HG03442 (cell line): ENCODE measurements around the gene CLCN4.

Experiments used
- ATAC-seq: cut with Tn5 transposase; IDR thresholded peaks from one replicate; pipeline ENCODE4 v1.9.1; 2021; ENCODE audit warnings: mild to moderate bottlenecking, moderate library complexity; ENCODE audit not compliant: unreplicated experiment

Gene CLCN4

DNA sequence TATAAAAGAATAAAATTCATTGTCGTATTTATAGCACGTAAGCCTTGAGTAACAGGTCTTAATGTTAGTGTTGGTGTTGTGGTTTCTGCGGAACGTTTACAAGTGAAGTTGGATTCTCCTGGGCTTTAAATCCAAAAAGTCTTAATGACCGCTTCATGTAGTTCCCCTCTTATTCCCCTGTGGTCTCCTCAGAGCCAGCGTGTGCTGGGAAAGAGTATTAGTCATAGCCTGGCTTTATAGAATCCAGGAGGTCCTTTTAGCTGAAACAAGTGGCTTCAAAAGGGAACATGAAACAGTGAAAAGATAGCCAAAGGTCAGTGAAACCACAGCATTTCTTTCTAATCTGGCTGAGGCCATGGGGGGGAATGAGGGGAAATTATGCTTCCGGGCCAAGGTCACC is 79.1 kb downstream of the CLCN4 start:
- no peak for ATAC-seq

DNA sequence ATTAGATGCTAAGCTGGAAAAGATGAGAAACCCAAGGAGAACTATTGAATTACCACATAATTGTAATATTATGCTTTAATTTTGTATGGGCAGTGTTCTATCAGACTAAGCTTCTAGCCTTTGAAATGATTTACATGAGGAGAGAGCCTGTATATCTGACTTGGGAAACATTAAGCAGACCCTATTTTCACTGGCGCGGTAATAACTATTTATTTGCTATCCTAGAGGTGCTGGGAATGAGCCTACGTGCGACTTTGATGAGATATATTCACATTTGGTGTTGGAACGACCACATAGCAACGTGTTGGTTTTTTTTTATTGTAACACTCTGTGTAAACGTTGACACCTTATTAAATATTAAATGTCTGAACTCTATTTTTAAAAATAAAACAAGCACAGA is 80.5 kb downstream of the CLCN4 start:
- no peak for ATAC-seq

DNA sequence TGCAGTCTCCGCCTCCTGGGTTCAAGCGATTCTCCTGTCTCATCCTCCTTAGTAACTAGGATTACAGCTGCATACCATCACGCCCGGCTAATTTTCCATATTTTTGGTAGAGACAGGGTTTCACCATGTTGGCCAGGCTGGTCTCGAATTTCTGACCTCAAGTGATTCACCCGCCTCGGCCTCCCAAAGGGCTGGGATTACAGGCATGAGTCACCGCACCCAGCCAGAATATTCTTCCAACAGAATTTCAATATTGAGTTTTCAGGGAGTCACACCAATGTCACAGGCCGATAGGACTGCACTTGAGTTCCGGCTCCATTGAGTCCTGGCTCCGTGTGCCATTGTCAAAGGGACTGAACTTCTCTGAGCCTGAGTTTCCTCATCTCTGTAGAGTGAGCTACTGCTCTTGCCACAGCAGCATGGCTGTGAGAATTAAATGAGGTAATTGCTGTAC is 82.9 kb downstream of the CLCN4 start:
- no peak for ATAC-seq

DNA sequence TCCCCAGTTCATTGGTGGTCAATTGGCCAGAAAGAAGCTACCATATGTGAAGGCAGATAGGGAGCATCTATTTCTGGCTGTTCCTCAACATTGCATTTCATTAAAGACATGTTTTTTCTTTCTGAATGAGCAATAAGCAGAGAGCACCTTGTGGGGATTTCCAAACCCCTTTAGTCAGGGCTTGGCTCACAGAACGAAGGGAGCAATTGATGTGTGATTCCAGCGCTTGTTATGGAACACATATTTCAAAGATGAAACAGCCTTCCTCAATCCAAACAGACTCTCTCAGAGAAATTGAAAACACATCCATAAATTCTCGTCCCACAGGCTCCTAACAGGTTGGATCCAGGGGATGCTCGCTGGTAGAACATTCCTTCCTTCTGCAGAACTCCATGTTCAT is 84.1 kb downstream of the CLCN4 start:
- ATAC-seq: peak; percentile 55

DNA sequence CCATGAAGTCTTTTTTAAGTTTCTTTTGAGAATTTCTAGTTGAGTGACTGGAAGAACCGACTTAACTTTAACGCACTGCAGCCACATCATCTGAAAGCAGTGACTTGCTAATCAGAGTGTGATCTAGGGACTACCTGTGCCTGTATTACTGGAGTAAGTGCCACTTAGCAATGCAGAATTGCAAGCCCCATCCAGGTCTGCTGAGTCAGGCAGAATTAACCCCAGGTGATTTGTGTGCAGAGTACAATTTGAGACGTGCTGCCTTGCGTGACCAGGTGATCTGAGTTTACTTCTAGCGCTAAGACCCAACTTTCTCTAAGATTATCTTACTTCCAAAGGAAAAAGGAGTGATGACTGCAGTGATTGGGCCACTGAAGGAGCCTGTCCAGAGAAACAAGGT is 85.3 kb downstream of the CLCN4 start:
- no peak for ATAC-seq

DNA sequence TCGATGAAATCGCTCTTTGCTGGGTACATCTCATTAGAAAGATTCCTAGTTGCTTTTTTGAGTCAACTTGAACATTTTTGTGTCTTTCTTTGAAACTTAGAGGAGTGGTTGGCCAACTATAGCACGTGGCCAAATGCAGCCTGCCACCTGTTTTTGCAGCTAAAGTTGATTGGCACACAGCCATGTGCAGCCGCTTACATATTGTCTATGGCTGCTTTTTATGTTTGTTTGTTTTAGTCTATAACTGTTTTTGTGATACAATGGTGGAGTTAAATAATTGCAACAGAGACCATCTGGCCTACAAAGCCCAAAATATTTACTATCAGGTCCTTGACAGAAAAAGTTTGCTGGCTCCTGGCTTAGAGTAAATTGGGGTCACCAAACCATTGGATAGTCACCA is 86.3 kb downstream of the CLCN4 start:
- ATAC-seq: no peak

DNA sequence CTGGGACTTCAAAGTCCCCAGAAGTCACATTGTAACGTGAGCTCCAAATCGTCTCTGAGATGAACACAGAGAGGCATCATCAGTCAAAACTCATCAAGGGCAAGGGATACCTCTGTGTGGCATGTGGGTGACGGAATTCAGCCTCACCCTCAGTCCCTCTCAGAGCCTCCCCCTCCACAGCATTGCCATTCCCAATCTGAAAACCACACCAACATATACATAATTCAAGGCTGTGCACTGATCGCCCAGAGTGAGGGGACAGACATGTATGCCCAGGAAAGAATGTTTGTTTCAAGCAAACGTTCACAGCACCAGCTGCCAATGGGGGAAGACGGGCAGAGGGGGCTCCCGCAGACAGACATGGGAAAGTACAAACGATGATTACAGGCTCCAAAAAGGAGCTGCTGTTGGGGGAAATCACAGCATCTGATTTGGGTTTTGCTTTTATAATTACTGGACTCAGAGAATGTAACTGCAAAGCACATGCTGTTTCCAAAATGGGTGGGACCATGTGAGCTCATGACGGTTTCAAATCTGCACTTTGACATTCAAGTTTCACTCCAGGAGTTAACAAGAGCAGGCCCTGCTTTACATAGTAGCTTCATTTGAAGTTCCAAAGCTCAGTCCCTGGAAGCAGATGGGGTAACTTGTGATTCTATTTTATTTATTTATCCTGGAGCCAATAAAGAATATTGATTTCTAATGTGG is 88.3 kb downstream of the CLCN4 start:
- no peak for ATAC-seq

DNA sequence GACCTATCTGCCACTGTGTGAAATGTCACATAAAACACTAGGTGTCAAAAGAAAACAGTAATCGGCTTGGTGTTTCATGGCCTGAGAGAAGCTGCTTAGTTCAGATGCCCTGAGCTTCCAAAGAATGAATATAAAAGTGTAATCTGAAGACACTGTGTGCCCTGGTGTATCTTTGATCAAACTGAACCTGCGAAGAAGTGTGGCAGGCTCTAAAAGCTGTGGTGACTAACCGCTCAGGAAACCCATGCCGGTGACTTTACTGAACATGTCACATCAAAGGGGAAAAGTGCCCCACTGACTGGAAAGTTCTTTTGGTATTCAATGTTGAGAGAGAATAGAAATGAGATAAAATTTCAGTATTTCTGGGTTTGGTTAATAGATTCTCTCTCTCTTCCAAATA is 89.1 kb downstream of the CLCN4 start:
- ATAC-seq: no peak

DNA sequence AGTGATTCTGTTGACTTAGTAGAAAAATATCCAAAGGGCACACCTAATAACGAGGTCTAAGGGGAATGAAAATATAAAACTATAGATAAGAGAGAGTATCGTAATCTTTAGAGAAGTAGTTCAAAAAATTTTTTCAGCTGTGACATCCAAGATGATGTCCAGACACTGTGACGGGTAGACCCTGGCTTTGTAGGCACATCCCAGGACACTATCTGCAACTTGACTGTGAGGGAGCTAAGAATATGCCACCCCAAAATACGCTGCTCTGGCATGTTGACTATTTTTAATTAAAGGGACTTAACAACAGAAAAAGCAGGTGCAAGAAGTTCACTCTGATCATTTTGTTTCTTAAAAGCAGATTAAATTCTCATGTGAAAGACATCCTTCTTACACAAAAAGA is 89.5 kb downstream of the CLCN4 start:
- no peak for ATAC-seq

DNA sequence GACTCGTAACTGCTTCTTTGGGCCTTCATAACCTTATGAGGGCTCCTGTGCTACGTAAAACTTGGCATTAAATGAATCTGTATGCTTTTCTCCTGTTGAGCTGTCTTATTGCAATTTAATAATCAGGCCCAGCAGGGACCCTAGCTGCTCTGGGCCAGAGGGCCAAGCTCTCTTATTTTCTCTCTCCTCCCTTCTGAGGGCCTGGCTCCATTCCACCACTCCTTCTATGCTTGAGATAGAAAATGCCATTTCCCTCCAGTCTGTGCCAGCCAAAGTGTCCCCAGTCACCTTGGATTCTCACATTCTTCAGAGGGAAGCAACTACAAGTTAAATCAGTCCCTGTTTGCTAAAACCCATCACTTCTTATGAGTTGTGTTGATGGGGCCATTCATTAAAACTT is 90.1 kb downstream of the CLCN4 start:
- no peak for ATAC-seq

DNA sequence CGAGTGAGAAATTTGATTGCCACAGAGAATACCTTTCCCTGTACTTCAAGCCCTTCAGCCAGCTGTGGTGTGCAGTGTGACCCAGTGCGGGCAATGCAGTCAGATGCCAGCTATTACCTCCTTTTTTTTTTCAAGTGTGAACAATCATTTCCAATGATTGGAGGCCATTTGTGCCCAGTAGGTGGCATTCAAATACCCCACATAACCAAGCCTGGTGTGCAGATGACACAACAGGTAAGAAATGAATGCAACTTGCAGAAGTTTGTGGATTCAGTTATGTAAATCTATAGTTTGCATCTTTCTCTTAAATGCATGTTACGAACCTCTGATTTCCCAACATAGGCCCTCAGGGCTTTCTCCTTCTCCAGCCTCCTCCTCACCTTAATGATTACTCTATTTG is 98.0 kb downstream of the CLCN4 start:
- no peak for ATAC-seq

DNA sequence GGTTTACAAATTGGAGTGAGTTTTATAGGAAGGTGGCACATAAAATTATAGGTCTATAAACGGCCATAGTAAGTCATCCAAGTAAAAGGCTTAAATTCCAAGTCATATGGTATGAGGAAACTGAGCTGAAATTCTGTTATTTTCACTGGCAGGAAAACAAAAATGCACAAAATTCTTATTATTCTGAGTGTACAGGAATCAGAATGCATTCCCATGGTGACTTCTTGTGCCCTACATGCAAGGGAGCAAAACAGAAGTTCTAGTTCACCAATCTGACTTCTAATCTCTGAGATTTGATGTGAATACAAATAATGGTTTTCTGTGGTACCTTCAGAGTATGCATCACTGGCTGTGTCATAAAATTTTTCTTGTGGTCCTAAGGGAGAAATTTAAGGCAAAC is 102.9 kb downstream of the CLCN4 start:
- no peak for ATAC-seq

DNA sequence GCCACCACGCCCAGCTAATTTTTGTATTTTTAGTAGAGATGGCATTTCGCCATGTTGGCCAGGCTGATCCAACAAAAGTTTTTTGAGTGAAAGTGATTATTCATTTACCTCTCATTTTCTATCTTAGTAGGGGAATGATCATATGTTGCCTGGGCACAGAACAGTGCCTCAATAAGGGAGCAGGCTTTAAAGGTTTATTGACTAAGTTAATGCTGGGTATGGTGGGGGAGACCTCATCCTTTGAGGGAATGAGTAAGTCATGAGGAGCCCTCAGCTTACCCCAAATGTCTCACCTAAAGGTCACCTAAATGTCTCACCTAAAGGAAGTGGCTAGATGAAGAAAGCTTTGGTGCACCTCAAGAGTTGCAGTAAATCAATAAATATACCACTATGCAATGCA is 109.0 kb downstream of the CLCN4 start:
- ATAC-seq: no peak

DNA sequence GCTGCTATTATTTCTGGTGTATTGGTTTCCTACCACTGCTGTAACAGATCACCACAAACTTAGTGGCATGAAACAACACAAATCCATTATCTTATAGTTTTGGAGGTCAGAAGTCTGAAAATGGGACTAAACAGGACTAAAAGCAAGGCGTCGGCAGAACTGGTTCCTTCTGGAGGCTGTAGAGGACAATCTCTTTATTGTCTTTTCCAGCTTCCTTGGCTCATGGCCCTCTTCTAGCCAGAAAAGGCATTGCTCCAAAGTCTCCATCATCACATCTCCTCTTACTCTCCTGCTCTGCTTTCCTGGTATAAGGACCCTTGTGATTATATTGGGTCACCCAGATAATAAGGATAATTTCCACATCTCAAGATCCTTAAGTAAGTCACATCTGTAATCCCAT is 121.9 kb downstream of the CLCN4 start:
- ATAC-seq: no peak

DNA sequence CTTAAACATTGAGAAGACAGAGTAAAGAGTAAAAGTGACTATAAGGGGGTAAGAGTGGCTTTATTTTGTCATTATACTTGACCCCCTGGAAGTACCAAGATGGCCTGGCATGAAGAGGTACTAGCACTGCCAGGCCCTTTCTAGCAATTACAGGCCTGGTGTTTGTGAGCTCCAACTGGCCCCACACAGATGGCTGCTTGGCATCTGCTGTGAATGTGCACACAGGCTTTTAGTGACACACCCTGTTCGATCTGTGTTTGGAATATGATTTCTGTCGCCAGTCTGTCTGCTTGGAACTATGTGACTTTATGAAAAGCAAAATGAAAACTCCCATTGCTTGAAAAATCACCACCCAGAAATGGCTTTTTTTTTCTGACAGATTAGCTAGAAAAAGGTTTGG is 123.3 kb downstream of the CLCN4 start:
- ATAC-seq: no peak

DNA sequence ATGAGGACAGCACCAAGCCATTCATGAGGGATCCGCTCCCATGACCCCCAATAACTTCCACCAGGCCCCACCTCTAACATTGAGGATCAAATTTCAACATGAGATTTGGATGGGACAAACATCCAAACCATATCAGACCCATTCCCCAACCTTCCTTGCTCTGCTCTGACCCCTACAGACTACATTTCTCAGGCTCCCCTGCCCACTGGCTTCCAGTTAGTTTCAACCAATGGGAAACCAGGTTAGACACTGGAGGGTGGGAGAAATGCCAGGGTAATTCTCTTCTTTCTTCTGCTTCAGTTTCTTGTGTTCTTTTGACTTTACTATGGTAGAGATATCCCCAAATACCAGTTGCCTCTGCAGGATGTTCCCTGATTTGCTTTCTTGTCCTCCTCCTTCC is 125.7 kb downstream of the CLCN4 start:
- no peak for ATAC-seq

DNA sequence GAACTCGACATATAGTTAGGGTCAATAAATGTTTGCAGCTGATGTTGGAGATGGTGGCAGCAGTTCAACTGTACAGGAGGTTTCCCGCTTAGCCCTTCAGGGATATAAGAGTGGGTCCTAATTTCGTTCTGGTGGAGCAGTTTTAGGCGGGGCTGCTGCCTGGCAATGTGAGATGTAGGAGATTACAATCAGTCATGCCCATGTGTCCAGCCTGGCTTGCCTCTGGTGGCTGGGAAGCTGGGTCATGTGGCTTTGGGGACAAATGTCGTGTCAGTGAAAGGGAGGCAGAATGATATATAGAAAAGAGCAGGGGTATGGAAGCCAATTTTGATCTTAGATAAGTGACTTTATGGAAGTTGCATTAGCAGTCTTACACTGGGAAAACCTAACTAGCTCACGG is 129.4 kb downstream of the CLCN4 start:
- no peak for ATAC-seq
